Activated naive CD4-positive, alpha-beta T cell treated with anti-CD3 and anti-CD28 coated beads, Interleukin-2, amount 10 ng/mL, durations not matched to agents 7 days and 5 days (primary cell): ENCODE results near the gene SLC4A5.
A peak's percentile ranks its signal among the peaks of the same experiment; 100 is the strongest.

Source experiments
- CTCF ChIA-PET: fragments of 350-600 bp; sonication (Branson Sonifier 250); formaldehyde crosslinking; loops from one replicate; lab custom pipeline; 2021; ENCODE audit warnings: antibody characterized with exemption; lab: Charles Lee
- DNase-seq: peaks from one replicate; pipeline ENCODE4 v3.0.0-alpha.2; 2020
- H3K27ac Mint-ChIP-seq: one replicate; pipeline ENCODE4 v1.8.0; 2021; ENCODE audit warnings: mild to moderate bottlenecking, moderate library complexity, mixed read lengths
- H3K27me3 Mint-ChIP-seq: one replicate; pipeline ENCODE4 v1.8.0; 2021; ENCODE audit warnings: mild to moderate bottlenecking, mixed read lengths
- H3K36me3 Mint-ChIP-seq: one replicate; pipeline ENCODE4 v1.8.0; 2021; ENCODE audit warnings: mixed read lengths
- H3K4me1 Mint-ChIP-seq: one replicate; pipeline ENCODE4 v1.8.0; 2021; ENCODE audit warnings: mixed read lengths
- H3K4me3 Mint-ChIP-seq: one replicate; pipeline ENCODE4 v1.8.0; 2021; ENCODE audit warnings: mild to moderate bottlenecking, moderate library complexity, mixed read lengths
- H3K9me3 Mint-ChIP-seq: one replicate; pipeline ENCODE4 v1.8.0; 2021; ENCODE audit warnings: mixed read lengths

Gene SLC4A5

GRCh38 chr2:74261204-74261864, 81.9 kb downstream of the SLC4A5 start:
- Mint-ChIP-seq H3K4me1 (peaks cover 20% of the 10 kb centered on the region), H3K36me3 (peaks cover 3% of the 10 kb centered on the region), H3K4me3 (no peak overlapping the region), H3K9me3 (no peaks in the 10 kb centered on the region), H3K27me3 (peaks cover 4% of the 10 kb centered on the region), H3K27ac (no peak overlapping the region)
- CTCF ChIA-PET, result interaction anchor here (0.7 to 3.6 kb wide), 3 partner anchors 10 to 74 kb away, joined by 3 to 11 read pairs (median 3); no protein-coding TSS in a partner anchor
- DNase-seq, result no peak

- Mint-ChIP-seq H3K9me3 (no peaks in the 10 kb centered on the region), H3K4me1 (peaks cover 13% of the 10 kb centered on the region), H3K27ac (no peak overlapping the region), H3K36me3 (no peaks in the 10 kb centered on the region), H3K4me3 (no peak overlapping the region), H3K27me3 (peaks cover 4% of the 10 kb centered on the region)
- DNase-seq, result no peak
- CTCF ChIA-PET, result interaction anchor here (0.8 to 3.6 kb wide), 3 partner anchors 9 to 75 kb away, joined by 3 to 11 read pairs (median 5); no protein-coding TSS in a partner anchor
Measured at GRCh38 chr2:74260495-74260894, 82.7 kb downstream of the SLC4A5 start.

GRCh38 chr2:74259733-74260132, 83.5 kb downstream of the SLC4A5 start:
- no peaks in the 10 kb centered on the region for H3K36me3 Mint-ChIP-seq
- peaks cover 4% of the 10 kb centered on the region for H3K27me3 Mint-ChIP-seq
- H3K4me1 Mint-ChIP-seq, result peaks cover 8% of the 10 kb centered on the region
- H3K4me3 Mint-ChIP-seq, result no peak overlapping the region
- CTCF ChIA-PET, result interaction anchor here (3.6 kb wide), 1 partner anchor 10 kb away, joined by 11 read pairs; no protein-coding TSS in a partner anchor
- H3K9me3 Mint-ChIP-seq, result no peaks in the 10 kb centered on the region
- DNase-seq, result no peak
- H3K27ac Mint-ChIP-seq, result no peak overlapping the region

DNA sequence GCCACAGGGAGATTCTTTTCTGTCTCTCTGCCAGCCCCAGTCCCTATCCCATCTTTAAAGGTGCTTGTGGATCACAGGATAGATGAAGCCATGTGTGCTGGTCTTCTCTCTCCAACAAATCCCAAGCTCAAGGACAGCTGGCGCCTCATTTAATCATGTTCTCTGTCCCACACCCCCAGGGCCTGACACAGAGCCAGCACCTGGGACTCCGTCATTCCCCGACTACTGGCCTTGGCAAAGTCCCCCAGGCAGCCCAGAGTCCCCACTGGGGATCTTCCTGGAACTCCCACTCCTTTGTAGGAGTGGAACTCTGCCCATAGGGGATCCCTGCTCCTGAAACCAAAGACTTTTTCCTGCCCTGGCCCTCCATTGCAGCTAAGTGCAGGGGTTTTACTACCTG, 84.0 kb downstream of the SLC4A5 start:
- Mint-ChIP-seq H3K36me3 (no peaks in the 10 kb centered on the region), H3K4me1 (peaks cover 6% of the 10 kb centered on the region), H3K27me3 (peaks cover 4% of the 10 kb centered on the region), H3K27ac (no peak overlapping the region), H3K9me3 (no peaks in the 10 kb centered on the region), H3K4me3 (no peak overlapping the region)
- no peak for DNase-seq
- CTCF ChIA-PET, result interaction anchor here (3.4 to 3.6 kb wide), 2 partner anchors 10 to 76 kb away, joined by 11 to 12 read pairs; no protein-coding TSS in a partner anchor

DNA sequence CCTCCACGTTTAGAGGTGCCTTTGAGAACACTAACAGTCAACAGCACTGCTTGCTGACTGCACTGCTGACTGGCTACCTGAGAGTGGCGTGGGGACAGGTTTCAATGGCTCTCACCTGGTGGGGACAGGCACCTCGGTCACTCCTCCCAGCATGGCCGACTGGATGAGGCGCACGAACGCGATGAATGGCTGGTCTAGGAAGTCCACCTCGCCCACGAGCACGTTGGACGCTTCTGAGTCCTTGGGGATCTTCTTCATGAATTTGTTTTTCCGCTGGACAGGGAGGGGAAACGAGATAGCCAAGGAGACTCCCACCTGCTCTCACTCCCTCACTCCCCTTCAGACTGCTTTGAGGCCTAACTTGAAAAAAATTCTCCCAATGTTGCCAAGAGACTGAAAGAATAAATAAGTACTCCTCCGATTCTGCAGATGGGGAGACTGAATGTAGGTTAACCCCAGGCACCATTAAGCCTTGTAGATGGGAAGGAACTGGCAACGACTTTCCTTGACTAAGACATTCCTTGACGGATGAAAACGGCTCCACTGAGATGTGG, 87.5 kb downstream of the SLC4A5 start:
- H3K36me3 Mint-ChIP-seq, result no peaks in the 10 kb centered on the region
- H3K4me3 Mint-ChIP-seq, result no peak overlapping the region
- CTCF ChIA-PET, result no interaction called here
- no peaks in the 10 kb centered on the region for H3K4me1 Mint-ChIP-seq
- no peak for DNase-seq
- no peaks in the 10 kb centered on the region for H3K9me3 Mint-ChIP-seq
- H3K27me3 Mint-ChIP-seq, result peaks cover 8% of the 10 kb centered on the region
- H3K27ac Mint-ChIP-seq, result no peak overlapping the region

DNA sequence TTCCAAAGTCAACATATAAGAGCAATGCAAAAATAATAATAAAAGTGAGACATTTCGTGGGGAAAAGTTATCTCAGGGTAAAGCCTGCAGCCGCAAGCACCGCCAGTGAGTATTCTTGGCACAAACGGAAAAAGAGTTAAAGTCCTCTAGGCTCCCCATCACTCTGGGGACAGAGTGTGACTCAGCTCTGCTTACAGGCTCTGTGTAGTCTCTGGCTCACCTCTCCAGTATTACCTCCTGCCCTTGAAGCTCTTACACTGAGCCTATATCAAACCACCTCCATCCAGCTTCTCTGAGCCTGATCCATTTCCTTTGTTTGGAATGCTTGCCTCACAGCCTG, 89.3 kb downstream of the SLC4A5 start:
- Mint-ChIP-seq H3K27ac (no peak overlapping the region), H3K4me3 (no peak overlapping the region), H3K36me3 (no peaks in the 10 kb centered on the region), H3K27me3 (peaks cover 4% of the 10 kb centered on the region), H3K4me1 (peaks cover 3% of the 10 kb centered on the region), H3K9me3 (no peaks in the 10 kb centered on the region)
- DNase-seq, result no peak
- CTCF ChIA-PET, result interaction anchor here (1.8 kb wide), 1 partner anchor 81 kb away, joined by 10 read pairs; no protein-coding TSS in a partner anchor

GRCh38 chr2:74253306-74253970, 89.8 kb downstream of the SLC4A5 start:
- H3K4me3 Mint-ChIP-seq, result no peak overlapping the region
- H3K9me3 Mint-ChIP-seq, result no peaks in the 10 kb centered on the region
- no peaks in the 10 kb centered on the region for H3K36me3 Mint-ChIP-seq
- peaks cover 4% of the 10 kb centered on the region for H3K27me3 Mint-ChIP-seq
- H3K4me1 Mint-ChIP-seq, result peaks cover 3% of the 10 kb centered on the region
- no peak for DNase-seq
- H3K27ac Mint-ChIP-seq, result no peak overlapping the region
- CTCF ChIA-PET, result interaction anchor here (1.8 kb wide), 1 partner anchor 82 kb away, joined by 10 read pairs; no protein-coding TSS in a partner anchor

- no peak for DNase-seq
- H3K4me3 Mint-ChIP-seq, result no peak overlapping the region
- H3K4me1 Mint-ChIP-seq, result peaks cover 3% of the 10 kb centered on the region
- peaks cover 4% of the 10 kb centered on the region for H3K27me3 Mint-ChIP-seq
- no peak overlapping the region for H3K27ac Mint-ChIP-seq
- no peaks in the 10 kb centered on the region for H3K9me3 Mint-ChIP-seq
- CTCF ChIA-PET, result interaction anchor here (1.8 kb wide), 1 partner anchor 82 kb away, joined by 10 read pairs; no protein-coding TSS in a partner anchor
- no peaks in the 10 kb centered on the region for H3K36me3 Mint-ChIP-seq
Measured at GRCh38 chr2:74252862-74253261, 90.4 kb downstream of the SLC4A5 start.

DNA sequence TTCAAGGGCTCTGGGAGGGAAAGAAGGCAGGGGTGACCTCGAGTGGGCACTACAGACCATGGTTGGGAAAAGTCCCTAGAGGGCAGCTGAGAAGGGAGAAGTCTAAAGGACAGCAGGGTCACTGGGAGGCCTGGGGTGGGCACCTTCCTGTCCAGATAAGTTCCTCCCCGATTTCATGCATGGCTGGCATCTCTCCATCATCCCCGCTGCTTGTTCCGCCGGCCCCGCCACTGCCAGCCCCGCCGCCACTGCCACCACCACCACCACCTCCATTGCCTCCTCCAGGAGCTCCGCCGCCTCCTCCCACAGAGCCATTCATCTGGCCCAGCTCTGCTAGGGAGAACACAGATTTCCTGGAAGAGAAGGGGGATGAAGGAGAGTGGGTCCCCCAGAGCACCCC, 91.2 kb downstream of the SLC4A5 start:
- Mint-ChIP-seq H3K36me3 (no peaks in the 10 kb centered on the region), H3K9me3 (no peaks in the 10 kb centered on the region), H3K4me3 (no peak overlapping the region), H3K27me3 (peaks cover 4% of the 10 kb centered on the region), H3K27ac (no peak overlapping the region), H3K4me1 (peaks cover 3% of the 10 kb centered on the region)
- CTCF ChIA-PET, result interaction anchor here (4.7 kb wide), 1 partner anchor 82 kb away, joined by 116 read pairs; no protein-coding TSS in a partner anchor
- DNase-seq, result no peak

DNA sequence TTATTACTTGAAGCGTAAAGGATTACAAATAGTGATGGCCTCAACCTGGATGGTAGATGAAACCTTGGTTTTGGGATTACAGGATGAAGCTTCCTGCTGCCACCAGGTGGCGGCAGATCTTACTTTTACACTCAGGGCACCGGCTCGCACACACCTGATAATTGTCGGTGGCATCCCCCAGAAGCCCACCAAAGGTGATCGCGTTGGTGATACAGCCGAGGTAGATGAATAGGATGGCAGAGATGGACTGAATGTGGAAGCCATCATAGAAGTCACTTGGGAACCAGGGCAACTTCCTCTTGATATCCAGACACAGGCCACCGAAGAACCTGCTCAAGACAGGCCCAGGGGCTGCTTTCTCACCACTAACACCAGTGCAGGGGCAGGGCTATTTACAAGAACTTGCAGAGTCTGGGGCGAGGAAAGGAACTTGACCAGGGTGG, 93.0 kb downstream of the SLC4A5 start:
- Mint-ChIP-seq H3K9me3 (no peaks in the 10 kb centered on the region), H3K27ac (peak overlapping the region; percentile 60), H3K4me3 (no peak overlapping the region), H3K27me3 (peaks cover 4% of the 10 kb centered on the region), H3K4me1 (peaks cover 3% of the 10 kb centered on the region), H3K36me3 (no peaks in the 10 kb centered on the region)
- CTCF ChIA-PET, result interaction anchor here (0.6 to 4.7 kb wide), 36 partner anchors 9 to 426 kb away, joined by 3 to 116 read pairs (median 4); partner anchors contain the start of gene STAMBP
- peak; percentile 74 for DNase-seq

DNA sequence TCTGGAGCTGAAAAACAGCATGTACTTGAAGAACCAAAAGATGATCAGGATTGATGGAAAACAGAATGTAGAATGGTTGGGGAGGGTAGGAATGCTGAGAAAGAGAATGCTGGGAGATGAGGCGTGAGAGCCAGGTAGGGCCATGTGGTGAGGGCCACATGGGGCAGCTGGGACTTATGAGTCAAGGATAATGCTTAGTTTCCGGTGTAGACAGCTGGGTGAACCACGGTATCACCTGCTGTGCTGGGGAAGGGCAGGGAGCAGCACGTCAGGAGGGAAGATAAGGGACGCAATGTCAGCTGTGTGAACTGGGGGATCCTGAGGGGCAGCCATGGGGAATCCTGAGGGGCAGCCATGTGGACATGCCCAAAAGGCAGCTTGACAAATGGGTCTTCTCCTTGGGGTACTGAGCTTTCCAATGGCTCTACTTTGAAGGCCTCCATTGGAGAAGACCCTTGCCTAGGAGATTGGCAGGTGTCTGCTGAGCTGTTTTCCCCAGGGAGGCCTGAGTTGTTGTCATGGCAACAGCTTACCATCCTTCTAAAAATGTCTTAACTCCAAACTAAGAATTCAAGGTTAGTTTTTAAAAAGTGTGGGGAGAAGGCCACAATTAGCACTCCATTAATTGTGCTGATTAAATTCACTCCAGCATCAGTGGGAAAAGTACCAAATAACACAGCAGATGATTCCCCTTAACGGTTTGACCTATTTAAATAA, 93.7 kb downstream of the SLC4A5 start:
- CTCF ChIA-PET, result interaction anchor here (0.6 to 4.7 kb wide), 35 partner anchors 8 to 425 kb away, joined by 3 to 116 read pairs (median 4); partner anchors contain the start of gene STAMBP
- DNase-seq, result no peak
- no peak overlapping the region for H3K4me3 Mint-ChIP-seq
- no peaks in the 10 kb centered on the region for H3K9me3 Mint-ChIP-seq
- peaks cover 3% of the 10 kb centered on the region for H3K4me1 Mint-ChIP-seq
- H3K27me3 Mint-ChIP-seq, result peaks cover 5% of the 10 kb centered on the region
- H3K27ac Mint-ChIP-seq, result no peak overlapping the region
- no peaks in the 10 kb centered on the region for H3K36me3 Mint-ChIP-seq

- H3K36me3 Mint-ChIP-seq, result no peaks in the 10 kb centered on the region
- no peak for DNase-seq
- H3K27me3 Mint-ChIP-seq, result peaks cover 5% of the 10 kb centered on the region
- H3K9me3 Mint-ChIP-seq, result no peaks in the 10 kb centered on the region
- H3K4me3 Mint-ChIP-seq, result no peak overlapping the region
- no peak overlapping the region for H3K27ac Mint-ChIP-seq
- CTCF ChIA-PET, result interaction anchor here (0.7 to 1.5 kb wide), 7 partner anchors 10 to 422 kb away, joined by 3 to 7 read pairs (median 4); no protein-coding TSS in a partner anchor
- H3K4me1 Mint-ChIP-seq, result peaks cover 3% of the 10 kb centered on the region
Measured at GRCh38 chr2:74246496-74247195, 96.6 kb downstream of the SLC4A5 start.

DNA sequence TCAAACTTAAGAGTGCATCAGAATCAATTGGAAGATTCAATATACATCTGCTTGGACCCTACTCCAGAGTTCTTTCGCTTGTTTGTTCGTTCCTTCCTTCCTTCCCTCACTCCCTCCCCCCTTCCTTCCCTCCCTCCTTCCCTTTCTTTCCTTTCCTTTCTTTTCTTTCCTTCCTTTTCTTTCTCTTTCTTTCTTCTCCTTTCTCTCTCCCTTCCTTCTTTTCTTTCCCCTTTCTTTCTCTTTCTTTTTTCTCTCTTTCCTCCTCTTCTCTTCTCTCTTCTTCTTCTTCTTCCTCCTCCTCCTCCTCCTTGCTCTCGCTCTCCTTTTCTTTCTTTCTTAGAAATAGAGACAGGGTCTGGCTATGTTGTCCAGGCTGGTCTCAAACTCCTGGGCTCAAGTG, 98.9 kb downstream of the SLC4A5 start:
- Mint-ChIP-seq H3K4me3 (no peak overlapping the region), H3K9me3 (no peaks in the 10 kb centered on the region), H3K27me3 (peaks cover 11% of the 10 kb centered on the region), H3K4me1 (no peaks in the 10 kb centered on the region), H3K36me3 (no peaks in the 10 kb centered on the region), H3K27ac (no peak overlapping the region)
- CTCF ChIA-PET, result no interaction called here
- DNase-seq, result no peak
